GM12873 (cell line): ENCODE results near the gene TSSK2.
A peak's percentile ranks its signal among the peaks of the same experiment; 100 is the strongest.

Experiments used
- CTCF ChIP-seq: IDR thresholded peaks from 2 replicates; pipeline ENCODE4 v1.5.1; 2012; ENCODE audit warnings: low read depth, mild to moderate bottlenecking, moderate library complexity, low read length, control low read depth; ENCODE audit not compliant: insufficient read depth; ENCODE audit errors: missing control alignments

The TSSK2 gene

GRCh38 chr22:19176175-19176643, 45.1 kb downstream of the TSSK2 start:
- no peak for TF ChIP-seq CTCF

- no peak for TF ChIP-seq CTCF
Measured at GRCh38 chr22:19176732-19177131, 45.6 kb downstream of the TSSK2 start.

- TF ChIP-seq CTCF, result no peak
Measured at GRCh38 chr22:19177164-19178064, 46.3 kb downstream of the TSSK2 start.

- TF ChIP-seq CTCF, result no peak
Measured at GRCh38 chr22:19178065-19178656, 47.1 kb downstream of the TSSK2 start.

- TF ChIP-seq CTCF, result no peak
Measured at GRCh38 chr22:19178657-19179496, 47.8 kb downstream of the TSSK2 start, which contains the start of gene SLC25A1. SLC25A1 (minus strand) TSS chr22:19178736; CDS start chr22:19178673, 63 bp downstream.

GRCh38 chr22:19179497-19180048, 48.5 kb downstream of the TSSK2 start:
- TF ChIP-seq CTCF, result peak; percentile 78

- TF ChIP-seq CTCF, result no peak
Measured at GRCh38 chr22:19180234-19180633, 49.1 kb downstream of the TSSK2 start.
